ENCODE results near the gene KDM6B.

The KDM6B gene

DNA sequence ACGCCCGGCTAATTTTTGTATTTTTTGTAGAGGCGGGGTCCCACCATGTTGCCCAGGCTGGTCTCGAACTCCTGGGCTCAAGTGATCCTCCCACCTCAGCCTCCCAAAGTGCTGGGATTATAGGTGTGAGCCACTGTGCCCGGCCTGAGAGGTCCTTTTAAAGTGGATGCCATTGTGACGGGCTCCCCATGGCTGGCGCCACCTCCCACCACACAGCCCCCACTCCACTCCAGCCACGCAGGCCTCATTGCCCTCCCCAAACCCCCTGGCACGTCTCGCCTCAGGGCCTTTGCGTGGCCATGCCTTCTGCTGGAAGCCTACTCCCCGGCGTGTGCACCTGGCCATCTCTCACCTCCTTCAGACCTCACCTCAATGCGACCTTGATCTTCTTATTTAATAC is 11.9 kb upstream of the KDM6B start:
- no peak for DNase-seq

DNA sequence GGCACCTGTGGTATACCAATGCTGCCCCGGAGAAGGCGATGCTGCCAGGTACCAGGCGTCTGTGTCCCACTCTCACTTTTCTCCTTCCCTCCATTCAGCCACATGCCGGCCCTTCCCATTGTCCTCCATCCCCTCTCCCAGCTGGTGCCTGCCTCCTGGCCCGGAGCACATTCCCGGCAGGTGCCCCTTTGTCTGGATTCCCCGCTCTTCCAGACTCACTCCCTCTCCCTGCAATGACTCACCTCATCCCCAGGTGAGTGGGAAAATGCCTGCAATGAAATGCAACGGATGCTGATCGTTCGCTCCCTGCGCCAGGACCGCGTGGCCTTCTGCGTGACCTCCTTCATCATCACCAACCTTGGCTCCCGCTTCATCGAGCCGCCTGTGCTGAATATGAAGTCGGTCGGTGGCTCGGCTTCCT is 10.4 kb upstream of the KDM6B start:
- DNase-seq: no peak

DNA sequence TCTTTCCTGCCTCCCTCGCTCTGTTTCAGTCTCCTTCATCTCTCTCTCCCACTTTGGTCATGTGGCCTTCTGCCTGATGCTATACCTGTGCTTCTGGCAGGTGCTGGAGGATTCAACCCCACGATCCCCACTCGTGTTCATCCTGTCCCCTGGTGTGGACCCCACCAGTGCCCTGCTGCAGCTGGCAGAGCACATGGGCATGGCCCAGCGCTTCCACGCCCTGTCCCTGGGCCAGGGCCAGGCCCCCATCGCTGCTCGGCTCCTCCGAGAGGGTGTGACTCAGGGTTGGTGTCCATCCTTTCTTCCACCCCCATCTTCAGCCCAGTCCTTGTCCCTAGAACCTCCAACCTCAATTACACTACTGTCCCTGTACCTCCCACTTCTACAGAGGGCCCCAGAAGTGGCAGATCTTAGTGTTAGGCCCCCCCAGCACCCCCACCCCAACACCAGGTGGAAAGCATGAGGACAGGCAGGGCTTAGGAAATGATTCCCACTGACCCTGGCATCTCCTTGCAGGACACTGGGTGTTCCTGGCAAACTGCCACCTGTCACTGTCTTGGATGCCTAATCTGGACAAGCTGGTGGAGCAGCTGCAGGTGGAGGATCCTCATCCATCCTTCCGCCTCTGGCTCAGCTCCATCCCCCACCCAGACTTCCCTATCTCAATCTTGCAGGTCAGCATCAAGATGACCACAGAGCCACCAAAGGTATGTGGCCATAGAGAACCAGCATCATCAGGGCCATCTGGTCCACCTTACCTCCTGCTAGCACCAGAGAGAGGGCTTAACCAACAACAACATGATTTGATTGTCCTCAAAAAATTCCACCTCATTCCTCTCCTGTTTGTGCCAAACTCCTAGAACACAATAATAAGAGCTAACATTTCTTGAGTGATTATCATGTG is 9.7 kb upstream of the KDM6B start:
- DNase-seq: no peak

DNA sequence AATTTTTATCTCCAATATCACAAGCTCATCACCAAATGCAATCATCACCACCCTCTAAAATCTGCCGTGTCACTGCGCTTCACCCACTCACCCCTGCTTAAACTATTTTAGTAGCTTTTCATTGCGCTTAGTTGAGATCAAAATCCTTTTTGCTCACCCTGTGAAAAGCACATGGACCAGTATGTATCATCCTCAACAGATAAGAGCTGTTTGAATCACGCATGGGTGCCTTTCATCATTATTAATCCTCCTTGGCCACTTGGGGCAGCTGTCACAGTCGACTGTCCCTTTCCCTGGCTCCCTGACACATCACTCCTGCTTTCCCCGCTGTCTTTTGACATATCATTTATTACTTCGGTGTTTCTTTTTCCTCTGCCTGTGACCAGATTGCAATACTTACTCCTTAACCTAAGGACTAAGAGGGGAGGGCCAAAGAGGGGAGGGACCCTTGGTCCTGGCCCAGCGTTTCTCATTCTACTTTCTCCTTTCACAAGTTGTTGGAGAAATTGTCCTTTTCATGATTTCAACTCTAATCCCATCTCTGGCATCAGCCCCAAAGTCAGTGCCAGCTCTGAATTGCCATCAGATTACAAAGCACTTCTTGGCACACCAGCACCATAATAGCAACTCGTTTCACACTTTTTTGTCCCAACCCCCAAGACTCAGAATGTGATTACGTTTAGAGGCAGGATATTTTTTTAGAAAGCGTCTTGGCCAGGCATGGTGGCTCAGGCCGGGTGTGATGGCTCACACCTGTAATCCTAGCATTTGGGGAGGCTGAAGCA is 8.6 kb upstream of the KDM6B start:
- DNase-seq: no peak

DNA sequence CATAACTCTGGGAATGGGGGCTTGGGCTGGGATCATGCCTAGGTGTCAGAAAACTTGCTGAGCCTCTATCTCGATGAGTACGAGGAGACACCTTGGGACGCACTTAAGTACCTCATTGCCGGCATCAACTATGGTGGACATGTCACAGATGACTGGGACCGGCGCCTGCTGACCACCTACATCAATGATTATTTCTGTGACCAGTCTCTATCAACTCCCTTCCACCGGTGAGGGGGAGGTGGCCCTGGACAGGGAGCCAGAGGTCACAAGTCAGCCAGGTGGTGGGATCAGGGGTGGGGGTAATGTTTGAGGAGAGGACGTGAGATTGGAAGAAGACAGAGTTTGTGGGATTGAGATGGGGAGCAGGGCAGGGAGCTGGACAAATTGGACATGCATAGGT is 3.4 kb upstream of the KDM6B start:
- no peak for DNase-seq

DNA sequence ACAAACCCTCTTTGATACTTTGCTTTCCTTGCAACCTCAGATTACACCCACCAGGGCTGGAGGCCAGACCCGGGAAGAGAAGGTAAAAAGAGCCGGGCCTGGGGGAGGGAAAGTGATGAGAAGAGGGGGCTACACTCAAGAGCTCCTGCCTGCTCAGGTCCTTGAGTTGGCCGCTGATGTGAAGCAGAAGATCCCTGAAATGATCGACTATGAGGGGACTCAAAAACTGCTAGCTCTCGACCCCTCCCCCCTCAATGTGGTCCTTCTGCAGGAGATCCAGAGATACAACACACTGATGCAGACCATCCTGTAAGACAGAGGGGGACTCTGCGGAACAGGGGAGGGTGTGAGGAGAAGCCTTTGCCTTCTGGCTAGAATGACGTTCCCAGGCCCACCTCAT is 2.8 kb upstream of the KDM6B start:
- DNase-seq: no peak

DNA sequence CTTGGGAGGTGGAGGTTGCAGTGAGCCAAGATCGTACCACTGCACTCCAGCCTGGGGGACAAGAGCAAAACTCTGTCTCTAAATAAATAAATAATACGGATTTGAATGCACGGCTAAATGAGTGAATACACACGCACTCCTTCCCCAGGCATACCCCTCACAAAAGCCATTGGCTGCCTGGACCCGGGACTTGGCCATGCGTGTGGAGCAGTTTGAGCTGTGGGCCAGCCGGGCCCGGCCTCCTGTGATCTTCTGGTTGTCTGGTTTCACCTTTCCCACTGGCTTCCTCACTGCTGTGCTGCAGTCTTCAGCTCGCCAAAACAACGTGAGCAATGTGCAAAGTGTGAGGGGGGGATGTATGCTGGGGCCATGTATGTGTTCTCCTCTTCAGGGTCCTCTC is 1.6 kb upstream of the KDM6B start:
- DNase-seq: no peak

DNA sequence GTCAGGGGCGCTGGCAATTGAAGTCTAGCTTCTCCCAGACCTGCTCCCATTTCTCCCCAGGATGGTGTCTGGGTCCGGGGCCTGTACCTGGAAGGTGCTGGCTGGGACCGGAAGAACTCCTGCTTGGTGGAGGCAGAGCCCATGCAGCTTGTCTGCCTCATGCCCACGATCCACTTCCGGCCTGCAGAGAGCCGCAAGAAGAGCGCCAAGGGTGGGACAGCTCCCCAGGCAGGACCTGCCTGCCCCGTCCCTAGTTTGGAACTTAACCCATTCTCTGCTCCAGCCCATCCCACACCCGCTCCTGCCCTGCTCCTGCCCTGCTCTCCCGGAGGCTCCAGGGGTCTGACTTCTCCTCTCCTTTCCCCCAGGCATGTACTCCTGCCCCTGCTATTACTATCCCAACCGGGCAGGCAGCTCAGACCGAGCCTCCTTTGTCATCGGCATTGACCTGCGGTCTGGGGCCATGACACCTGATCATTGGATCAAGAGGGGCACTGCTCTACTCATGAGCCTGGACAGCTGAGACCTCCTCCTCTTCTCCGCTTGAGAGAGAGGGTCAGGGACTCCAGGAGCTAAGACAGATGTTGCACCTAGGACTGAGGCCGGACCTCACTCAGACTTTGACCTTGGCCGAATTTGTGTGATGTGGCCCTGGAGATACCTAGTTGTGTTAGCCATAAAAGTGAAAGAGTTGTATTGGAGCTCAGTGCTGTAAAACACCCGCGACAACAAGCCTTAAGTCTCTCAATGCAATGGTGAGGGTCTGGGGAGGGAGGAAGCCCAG is 814 bp upstream of the KDM6B start:
- DNase-seq: no peak

DNA sequence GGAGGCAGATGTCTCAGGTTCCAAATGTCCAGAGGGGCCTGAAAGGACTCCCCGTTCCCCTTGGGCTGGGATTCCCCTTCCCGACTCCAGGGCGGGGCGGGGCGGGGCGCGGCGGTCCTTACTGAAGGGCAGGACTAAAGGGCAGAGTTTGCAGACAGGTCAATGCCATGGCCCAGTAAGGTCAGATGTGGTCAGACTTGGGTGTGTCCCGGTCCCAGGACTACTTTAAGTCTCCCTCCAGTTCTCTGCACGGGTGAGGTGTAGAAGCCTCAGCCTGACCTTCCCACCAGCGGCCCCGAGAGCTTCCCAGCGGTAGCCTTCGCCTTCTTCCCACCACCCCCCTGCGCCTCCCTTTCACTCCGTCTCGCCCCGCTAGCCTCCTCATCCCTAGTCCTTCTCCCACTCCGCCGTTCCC is 532 bp downstream of the KDM6B start:
- DNase-seq: peak; percentile 42

DNA sequence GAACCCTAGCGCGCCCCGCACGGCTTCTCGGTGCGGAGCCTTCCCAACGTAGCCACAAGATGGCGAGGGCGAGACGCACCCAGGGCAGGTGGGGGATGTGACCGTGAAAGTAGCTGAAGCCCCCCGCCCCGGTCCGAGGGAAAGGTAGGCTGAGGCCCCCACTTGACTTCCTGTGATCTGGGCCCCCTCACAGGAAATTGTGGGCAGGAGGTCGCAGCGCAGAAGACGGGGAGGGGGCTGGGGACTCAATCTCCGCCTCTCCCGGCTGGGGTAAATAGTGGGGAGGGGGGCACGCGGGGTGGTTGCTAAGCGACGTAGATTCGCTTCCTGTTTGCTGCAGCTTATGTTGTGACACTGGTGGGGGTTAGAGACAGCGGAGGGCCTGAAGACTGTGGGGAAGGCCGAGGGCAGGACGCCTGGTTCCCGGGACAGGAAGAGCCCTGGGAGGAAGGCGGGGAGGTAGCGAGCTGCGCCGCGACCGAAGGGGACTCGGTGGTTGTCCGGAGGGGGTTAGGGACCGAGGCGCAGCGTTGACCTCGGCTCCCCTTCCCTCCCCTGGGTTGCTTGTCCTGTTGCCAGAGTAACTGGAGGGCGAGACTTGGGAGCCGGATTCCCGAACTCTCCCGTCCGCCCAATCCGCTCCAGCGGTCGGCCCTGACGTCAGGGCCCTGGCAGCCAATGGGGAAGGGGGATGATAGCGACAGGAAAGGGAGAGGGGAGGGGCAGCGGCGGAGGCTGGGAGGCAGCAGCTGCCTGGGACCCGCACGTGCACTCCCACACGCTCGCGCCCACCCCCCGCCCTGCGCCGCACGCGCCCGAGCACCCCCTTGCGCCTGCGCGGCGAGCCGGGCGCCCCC is 1.2 kb downstream of the KDM6B start:
- peak; percentile 96 for DNase-seq

DNA sequence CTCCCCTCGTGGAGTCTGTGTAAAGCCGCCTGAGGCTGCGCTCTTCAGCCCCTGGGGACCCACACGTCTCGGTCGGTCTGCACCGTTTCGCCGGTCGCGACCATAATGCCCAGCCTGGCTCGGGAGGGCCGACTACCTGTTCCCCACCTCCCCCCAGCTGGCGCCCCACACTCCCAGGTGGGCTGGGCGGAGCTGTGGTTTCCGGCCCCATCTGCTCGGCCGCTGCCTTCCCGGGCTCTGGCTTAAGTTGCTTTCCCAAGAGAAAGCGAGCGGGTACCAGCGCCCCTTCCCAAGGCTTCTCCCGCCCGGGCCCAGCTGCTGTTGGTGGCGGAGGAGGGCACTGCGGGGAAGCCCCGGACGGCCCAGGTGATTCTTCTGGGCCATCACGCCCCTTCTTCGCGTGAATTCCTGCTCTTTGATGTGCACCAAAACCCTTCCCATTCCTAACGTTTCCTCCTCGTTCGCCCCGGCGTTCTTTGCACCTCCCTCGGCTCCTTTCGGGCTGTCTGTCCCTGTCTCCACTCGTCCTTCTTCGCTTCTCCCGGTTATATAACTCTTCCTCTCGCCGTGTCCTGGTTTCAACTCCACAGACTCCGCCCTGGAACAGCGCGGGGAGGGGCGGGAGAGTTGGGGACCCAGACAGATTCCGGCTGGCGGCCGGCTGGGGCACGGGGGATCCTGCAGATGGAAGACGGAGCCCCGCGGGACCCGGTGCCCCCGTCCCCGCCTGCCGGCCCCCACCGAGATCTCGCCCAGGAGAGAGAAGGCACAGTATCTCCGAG is 2.0 kb downstream of the KDM6B start:
- peak; percentile 52 for DNase-seq

DNA sequence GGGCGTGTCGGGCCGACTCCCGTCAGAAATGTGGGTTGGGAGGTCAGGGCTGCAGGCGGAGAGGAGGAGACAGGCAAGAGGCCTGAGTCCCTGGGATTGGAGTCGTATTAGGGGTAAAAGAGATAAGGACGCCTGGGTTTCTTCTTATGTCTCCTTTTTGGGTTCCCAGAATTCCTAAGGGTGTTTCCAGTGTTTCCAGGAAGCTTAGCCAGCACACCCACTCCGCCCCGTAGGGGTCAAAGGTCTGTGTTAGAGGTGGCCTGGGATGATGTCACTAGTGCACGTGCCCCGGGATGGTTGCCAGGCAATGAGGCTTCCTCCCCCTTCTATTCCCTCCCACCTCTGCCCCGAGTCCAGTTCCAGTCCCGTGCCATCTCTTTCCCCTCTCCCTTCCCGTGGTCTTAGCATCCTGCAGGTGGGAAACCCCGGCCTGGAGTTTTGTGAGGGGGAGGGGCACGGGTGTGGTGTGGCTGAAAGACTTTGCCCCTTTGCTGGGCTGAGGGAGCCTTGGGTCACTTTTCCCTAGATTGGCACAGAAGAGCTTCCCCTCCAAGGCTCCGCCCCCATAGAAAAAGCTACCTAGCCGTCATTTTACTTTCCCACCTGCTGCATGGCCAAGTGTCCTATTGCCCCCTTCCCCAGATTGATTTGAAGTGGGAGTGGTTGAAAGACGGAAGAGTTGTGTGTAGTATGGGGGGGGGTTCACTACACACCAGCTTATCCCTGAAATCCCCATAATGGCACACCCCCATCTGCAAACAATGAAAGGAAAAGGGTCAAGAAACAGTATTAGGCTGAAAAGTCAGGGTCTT is 2.8 kb downstream of the KDM6B start:
- peak; percentile 85 for DNase-seq

DNA sequence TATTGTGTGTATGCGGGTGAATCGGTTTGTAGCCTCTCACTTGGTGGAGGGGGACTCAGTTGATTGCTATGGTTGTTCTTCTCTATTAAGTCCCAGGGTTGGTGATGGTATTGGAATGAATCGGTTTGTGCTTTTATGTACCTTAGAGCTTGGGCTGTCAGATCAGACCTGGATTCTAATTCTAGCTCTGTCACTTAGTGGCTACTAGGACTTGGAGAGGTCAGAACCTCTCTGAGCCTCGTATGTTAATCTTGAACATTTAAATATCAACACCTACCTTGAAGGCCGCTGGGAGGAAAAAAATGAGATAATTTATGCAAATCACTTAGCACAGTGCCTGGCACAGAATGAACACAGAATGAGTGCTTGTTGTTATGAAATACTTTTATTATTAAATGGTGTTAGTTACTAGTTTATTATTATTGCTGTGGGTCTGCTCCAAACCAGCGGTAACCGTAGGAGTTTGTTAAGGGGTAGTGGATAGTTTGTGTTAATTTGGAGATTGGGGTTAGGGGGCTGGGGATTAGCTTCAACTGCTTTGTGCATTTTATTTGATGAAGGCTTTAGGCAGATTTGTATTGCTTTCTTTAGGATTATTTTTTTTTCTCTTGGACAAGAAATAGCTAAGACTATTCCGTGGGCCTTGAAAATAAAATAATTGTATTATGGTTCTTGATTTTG is 3.5 kb downstream of the KDM6B start:
- peak; percentile 42 for DNase-seq

DNA sequence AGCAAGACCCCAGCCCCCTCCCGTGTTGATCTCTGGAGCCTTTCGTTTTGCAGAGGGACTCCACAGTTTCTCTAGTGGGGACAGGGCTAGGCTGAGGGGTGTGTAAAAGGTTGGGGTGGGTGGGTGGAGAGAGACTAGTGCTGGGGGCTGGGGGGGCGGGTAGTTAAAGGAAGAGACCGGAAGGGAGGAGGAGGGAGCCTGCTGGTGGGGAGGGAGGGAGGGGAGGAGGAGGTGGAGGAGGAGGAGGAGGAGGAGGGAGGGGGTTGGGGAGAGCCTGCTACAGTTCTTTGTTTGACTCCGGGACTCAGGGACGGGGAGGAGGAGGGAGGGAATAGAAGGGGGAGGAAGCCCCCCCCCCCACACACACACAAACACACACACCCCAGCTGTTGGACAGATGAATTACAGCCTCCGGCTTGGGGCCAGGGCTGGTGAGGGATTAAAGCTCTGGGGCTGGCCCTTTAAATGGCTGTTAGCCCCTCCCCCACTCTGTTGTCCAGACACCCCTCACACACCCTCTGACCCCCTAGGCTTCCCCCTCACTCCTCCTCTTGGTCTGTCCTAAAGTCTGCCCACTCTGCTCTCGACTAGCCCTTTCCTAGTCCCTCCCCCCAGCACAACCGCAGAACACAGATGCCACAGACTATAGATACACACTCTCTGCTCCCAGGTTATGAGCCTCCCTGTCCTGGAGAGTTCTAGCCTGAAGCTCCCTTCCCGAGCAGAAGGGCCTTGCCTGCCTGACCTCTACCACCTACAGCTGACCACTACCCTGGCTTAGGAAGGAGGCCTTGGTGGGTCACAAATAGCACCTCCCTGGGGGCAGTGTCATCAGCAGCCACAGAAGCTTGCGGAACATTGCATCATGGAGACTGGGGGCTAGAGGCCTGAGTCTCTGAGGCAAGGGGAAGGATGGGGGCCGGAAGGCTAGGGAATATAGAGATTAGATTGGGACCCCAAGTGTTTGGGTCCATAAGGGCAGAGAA is 4.4 kb downstream of the KDM6B start:
- peak; percentile 55 for DNase-seq

DNA sequence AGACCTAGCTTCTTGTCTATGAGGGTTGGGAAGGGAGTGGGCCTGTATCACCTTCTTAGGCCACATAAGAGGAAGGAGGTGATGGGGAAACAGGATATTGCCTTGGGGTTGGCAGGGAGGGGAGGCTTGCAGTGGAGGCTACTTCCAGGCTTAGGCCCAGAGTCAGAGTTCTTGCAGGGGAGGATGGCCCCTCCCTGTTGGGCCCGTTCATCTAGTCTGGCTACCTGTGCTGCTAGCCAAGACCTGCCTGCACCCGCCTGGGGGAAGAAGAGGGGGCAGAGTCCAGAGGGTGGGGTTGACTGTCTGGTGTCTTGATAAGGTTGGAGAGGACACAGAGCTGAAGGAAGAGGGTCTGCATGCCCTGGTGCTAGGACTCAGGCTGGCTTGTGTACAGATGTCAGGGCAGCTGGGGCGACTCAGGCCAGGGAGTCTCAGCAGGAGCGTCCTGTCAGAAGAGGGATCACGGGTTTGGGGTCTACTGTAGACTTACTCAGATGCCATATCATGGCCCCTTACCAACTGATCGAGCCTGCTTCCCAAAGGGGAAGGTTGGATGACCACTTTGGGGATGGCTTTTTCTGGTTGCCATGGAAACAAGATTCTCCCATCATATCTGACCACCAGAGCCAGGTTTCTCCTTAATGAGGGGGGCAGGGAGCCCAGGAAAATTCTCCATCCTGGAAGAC is 5.3 kb downstream of the KDM6B start:
- no peak for DNase-seq

DNA sequence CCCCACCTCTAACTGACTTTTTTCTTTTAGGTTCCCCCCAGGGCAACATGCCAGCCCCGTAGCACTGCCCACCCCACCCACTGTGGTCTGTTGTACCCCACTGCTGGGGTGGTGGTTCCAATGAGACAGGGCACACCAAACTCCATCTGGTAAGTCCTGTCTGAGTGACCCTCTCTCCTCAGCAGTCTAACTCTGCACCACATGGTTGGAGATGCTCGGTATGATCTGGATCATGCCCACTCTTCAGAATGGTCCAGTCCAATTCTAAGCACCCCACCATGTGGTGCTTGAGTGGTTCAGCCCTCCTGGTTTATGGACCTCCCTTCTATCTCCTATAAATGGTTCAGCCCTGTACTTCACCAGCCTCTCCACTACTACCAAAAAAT is 5.9 kb downstream of the KDM6B start:
- DNase-seq: peak; percentile 55

DNA sequence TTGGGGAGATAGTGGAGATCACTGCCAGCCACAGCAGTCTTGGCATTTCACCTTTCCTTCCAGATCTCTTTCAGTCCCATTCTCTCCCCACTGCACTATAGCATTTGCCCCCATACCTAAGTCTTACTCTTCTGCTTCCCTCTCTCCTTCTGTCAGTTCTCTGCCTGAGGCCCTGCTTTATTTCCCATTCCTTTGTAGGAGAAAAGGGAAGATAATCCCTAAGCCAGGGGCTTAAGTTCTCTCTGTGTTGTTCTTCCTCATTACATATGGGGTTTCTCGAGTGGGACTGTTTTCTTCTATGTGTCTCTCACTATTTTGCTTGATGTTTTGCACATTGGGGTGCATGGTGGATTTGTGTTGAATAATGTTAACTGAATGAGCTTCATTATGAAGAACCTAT is 6.4 kb downstream of the KDM6B start:
- no peak for DNase-seq

DNA sequence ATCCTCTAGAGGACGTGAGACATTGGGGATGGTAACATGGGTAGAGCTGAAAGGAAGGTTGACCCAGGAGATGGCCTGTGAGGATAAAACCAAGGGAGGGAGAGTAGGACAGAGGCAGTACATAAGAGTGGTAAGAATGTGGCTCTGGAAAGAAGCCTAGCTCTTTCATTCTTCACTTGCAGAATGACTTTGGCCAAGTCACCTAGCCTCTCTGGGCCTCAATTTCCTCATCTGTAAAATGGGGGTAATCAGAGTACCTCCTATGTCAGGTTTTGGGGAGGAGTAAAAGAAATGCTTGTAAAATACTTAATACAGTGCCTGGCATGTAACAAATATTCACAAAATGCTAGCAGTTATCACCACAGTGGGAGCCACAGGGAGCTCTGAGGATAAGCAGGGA is 6.9 kb downstream of the KDM6B start:
- no peak for DNase-seq
